Colon (tissue), 2 donors: ENCODE data around the gene ZNF573.

ENCODE experiments used
- FAIRE-seq: peaks from 2 replicates; lab custom pipeline; 2012; peaks lifted over from hg19 to GRCh38; lab: Jason Lieb, UNC
- donor health status: control.
- donor health status: control.

Gene ZNF573

GRCh38 chr19:37695144-37695899, 84.1 kb downstream of the ZNF573 start:
- FAIRE-seq, result no peak

GRCh38 chr19:37692956-37693620, 86.3 kb downstream of the ZNF573 start:
- FAIRE-seq, result no peak

- no peak for FAIRE-seq
Observed at GRCh38 chr19:37691881-37692504, 87.4 kb downstream of the ZNF573 start.
